BLaER1 treated with 17β-estradiol and CSF1 and Interleukin-3, amounts not matched to agents 10 nM and 100 nM (cell line): ENCODE measurements around the gene ENSA.
"Not testable (repeated sequence)": the region's sequence is repeated elsewhere in the genome, so short reads cannot be mapped to it uniquely, and the experiment has no call there.

Experiments used
- H3K27ac ChIP-seq, 11 experiments: shearing (Covaris generic); formaldehyde crosslinking; 2 replicates each; pipeline ENCODE4 v1.8.1; 2022
- H3K27me3 ChIP-seq, 11 experiments: shearing (Covaris generic); formaldehyde crosslinking; 2 replicates each; pipeline ENCODE4 v1.8.1; 2022
- H3K36me3 ChIP-seq, 11 experiments: shearing (Covaris generic); formaldehyde crosslinking; 2 replicates each; pipeline ENCODE4 v1.8.1; 2022
- H3K4me1 ChIP-seq, 10 experiments: shearing (Covaris generic); formaldehyde crosslinking; 2 replicates each; pipeline ENCODE4 v1.8.1; 2022
- H3K4me2 ChIP-seq, 11 experiments: shearing (Covaris generic); formaldehyde crosslinking; 2 replicates each; pipeline ENCODE4 v1.8.1; 2022
- H3K4me3 ChIP-seq, 10 experiments: shearing (Covaris generic); formaldehyde crosslinking; 2 replicates each; pipeline ENCODE4 v1.8.1; 2022
- H3K9ac ChIP-seq, 11 experiments: shearing (Covaris generic); formaldehyde crosslinking; 2 replicates each; pipeline ENCODE4 v1.8.1; 2022
- H3K9me3 ChIP-seq, 11 experiments: shearing (Covaris generic); formaldehyde crosslinking; replicated peaks in 1 of 11; 2 replicates each; pipeline ENCODE4 v1.8.1; 2022
- H4K20me1 ChIP-seq, 11 experiments: shearing (Covaris generic); formaldehyde crosslinking; 2 replicates each; pipeline ENCODE4 v1.8.1; 2022
- Cebpa-rat ChIP-seq, 11 experiments: shearing (Covaris generic); IDR thresholded peaks; 2 replicates each; pipeline ENCODE4 v1.8.1; 2022

The ENSA gene

GRCh38 chr1:150629115-150629928 is at the start of gene ENSA:
Gene ENSA, minus strand, starts transcription at chr1:150629612. Its CDS starts 142 bp downstream, at chr1:150629470.
- peaks cover 19 to 43% (median 23%) of the 10 kb centered on the region in 10 experiments for H3K4me1 ChIP-seq
- TF ChIP-seq Cebpa-rat (IDR thresholded peaks at IDR 0.05) = no peak
- H3K27ac ChIP-seq = peak within 1 kb of the TSS; percentile 84 to 94 (median 89)
- peaks cover 32 to 38% (median 35%) of the 10 kb centered on the region in 11 experiments for H3K36me3 ChIP-seq
- H3K4me3 ChIP-seq = peak within 1 kb of the TSS; percentile 69 to 89 (median 73)
- H4K20me1 ChIP-seq = peaks cover 0 to 17% (median 5%) of the 10 kb centered on the region in 11 experiments; a peak in 7 of 22 replicates
- H3K9ac ChIP-seq = peak within 1 kb of the TSS; percentile 82 to 93 (median 87)
- peak within 1 kb of the TSS; percentile 76 to 94 (median 89) for H3K4me2 ChIP-seq
- H3K9me3 ChIP-seq = no peaks in the 10 kb centered on the region
- no peaks in the 10 kb centered on the region for H3K27me3 ChIP-seq

DNA sequence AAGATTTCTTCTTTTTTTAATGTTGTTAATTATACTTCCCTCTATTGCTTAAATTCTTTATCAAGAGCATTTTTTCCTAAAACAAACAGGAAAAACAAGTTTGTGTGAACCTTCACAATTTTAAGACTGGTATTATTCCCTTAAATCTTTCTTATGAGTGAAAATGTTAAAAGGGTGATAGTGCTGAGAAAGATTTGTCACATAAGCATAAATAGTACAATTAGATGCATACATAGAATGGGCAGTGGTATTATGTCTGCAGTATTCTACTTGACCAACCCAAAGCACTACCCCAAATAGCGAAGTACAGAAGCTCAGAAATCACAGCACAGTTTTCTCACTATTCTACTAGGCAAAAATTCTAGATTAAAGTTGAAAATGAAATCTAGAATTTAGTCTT is 49.6 kb upstream of the ENSA start:
- Histone ChIP-seq H3K36me3 (peaks cover 28 to 70% (median 42%) of the 10 kb centered on the region in 11 experiments), H3K4me3 (no peak overlapping the region), H3K4me1 (no peaks in the 10 kb centered on the region), H3K9me3 (no peaks in the 10 kb centered on the region), H3K27ac (no peak overlapping the region), H3K27me3 (no peaks in the 10 kb centered on the region), H4K20me1 (no peaks in the 10 kb centered on the region; a peak in 1 of 22 replicates), H3K9ac (no peak overlapping the region), H3K4me2 (no peak overlapping the region)
- no peak for TF ChIP-seq Cebpa-rat (IDR thresholded peaks at IDR 0.05)

DNA sequence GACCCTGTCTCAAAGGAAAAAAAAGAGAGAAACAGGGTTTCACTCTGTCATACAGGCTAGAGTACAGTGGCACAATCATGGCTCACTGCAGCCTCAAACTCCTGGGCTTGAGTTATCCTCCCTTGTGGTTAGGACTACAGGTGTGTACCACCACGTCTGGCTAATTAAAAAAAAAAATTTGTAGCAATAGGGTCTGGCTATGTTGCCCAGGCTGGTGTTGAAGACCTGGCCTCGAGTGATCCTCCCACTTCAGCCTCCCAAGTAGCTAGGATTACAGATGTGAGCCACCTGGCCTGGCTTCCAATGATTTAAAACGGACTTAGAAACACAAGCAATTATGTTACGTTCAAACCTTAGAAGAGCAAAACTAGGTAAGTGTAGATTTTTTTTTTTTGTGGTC is 45.5 kb upstream of the ENSA start:
- H3K4me2 ChIP-seq = no peak overlapping the region
- no peak overlapping the region for H3K4me3 ChIP-seq
- TF ChIP-seq Cebpa-rat (IDR thresholded peaks at IDR 0.05) = no peak
- no peaks in the 10 kb centered on the region for H3K4me1 ChIP-seq
- no peaks in the 10 kb centered on the region for H3K9me3 ChIP-seq
- no peak overlapping the region for H3K27ac ChIP-seq
- H3K36me3 ChIP-seq = peaks cover 9 to 56% (median 29%) of the 10 kb centered on the region in 11 experiments; a peak in 20 of 22 replicates
- no peaks in the 10 kb centered on the region; a peak in 1 of 22 replicates for H4K20me1 ChIP-seq
- no peaks in the 10 kb centered on the region for H3K27me3 ChIP-seq
- H3K9ac ChIP-seq = no peak overlapping the region

DNA sequence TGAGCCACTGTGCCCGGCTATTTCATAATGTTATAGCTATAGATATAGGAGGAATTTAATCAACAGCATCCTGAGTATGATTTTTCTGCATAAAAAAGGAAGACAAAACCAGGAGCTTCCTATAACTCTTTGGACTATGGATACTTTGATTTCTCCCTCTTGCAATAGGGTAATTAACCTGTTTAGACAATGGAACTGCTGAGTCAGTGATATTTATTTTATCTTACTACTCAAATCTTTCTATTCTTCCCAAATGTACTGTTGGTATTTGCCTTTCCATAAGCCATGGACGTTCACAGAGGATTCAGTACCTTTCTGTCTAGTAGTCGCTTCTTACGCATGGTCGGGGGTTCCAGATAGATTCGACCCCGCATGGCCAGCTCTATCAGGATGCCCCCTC is 33.9 kb upstream of the ENSA start:
- H3K4me1 ChIP-seq = no peaks in the 10 kb centered on the region
- peaks cover 42 to 80% (median 57%) of the 10 kb centered on the region in 11 experiments for H3K36me3 ChIP-seq
- no peak overlapping the region for H3K27ac ChIP-seq
- TF ChIP-seq Cebpa-rat (IDR thresholded peaks at IDR 0.05) = no peak
- H3K27me3 ChIP-seq = no peaks in the 10 kb centered on the region
- H3K9ac ChIP-seq = no peak overlapping the region
- H4K20me1 ChIP-seq = no peaks in the 10 kb centered on the region
- no peaks in the 10 kb centered on the region for H3K9me3 ChIP-seq
- no peak overlapping the region for H3K4me3 ChIP-seq
- H3K4me2 ChIP-seq = no peak overlapping the region

GRCh38 chr1:150662811-150663210 is 33.4 kb upstream of the ENSA start:
- Histone ChIP-seq H3K27me3 (no peaks in the 10 kb centered on the region), H3K27ac (no peak overlapping the region), H3K4me1 (no peaks in the 10 kb centered on the region), H3K9me3 (no peaks in the 10 kb centered on the region), H3K4me2 (no peak overlapping the region), H3K9ac (no peak overlapping the region), H4K20me1 (no peaks in the 10 kb centered on the region), H3K36me3 (peaks cover 37 to 80% (median 61%) of the 10 kb centered on the region in 11 experiments), H3K4me3 (no peak overlapping the region)
- TF ChIP-seq Cebpa-rat (IDR thresholded peaks at IDR 0.05) = no peak

GRCh38 chr1:150661156-150661555 is 31.7 kb upstream of the ENSA start:
- no peak for TF ChIP-seq Cebpa-rat (IDR thresholded peaks at IDR 0.05)
- Histone ChIP-seq H3K9me3 (no peaks in the 10 kb centered on the region), H3K4me2 (no peak overlapping the region), H4K20me1 (no peaks in the 10 kb centered on the region), H3K36me3 (peaks cover 36 to 80% (median 71%) of the 10 kb centered on the region in 11 experiments), H3K27me3 (no peaks in the 10 kb centered on the region), H3K9ac (no peak overlapping the region), H3K4me1 (no peaks in the 10 kb centered on the region), H3K27ac (no peak overlapping the region), H3K4me3 (no peak overlapping the region)

- H3K4me3 ChIP-seq = no peak overlapping the region
- H3K9me3 ChIP-seq = no peaks in the 10 kb centered on the region
- no peak overlapping the region for H3K9ac ChIP-seq
- H4K20me1 ChIP-seq = no peaks in the 10 kb centered on the region
- no peak overlapping the region for H3K27ac ChIP-seq
- H3K27me3 ChIP-seq = no peaks in the 10 kb centered on the region
- H3K4me1 ChIP-seq = no peaks in the 10 kb centered on the region
- TF ChIP-seq Cebpa-rat (IDR thresholded peaks at IDR 0.05) = no peak
- no peak overlapping the region for H3K4me2 ChIP-seq
- peaks cover 36 to 83% (median 72%) of the 10 kb centered on the region in 11 experiments for H3K36me3 ChIP-seq
Observed at GRCh38 chr1:150660584-150660983, 31.2 kb upstream of the ENSA start.

- H3K4me2 ChIP-seq, H3K27ac ChIP-seq, H3K9me3 ChIP-seq, H3K4me3 ChIP-seq, H4K20me1 ChIP-seq, H3K27me3 ChIP-seq, H3K4me1 ChIP-seq, H3K9ac ChIP-seq: not testable (repeated sequence)
- peaks cover 26 to 73% (median 54%) of the 10 kb centered on the region in 11 experiments for H3K36me3 ChIP-seq
Observed at GRCh38 chr1:150657064-150657463, 27.7 kb upstream of the ENSA start.

- not testable (repeated sequence) for H3K9ac ChIP-seq, H3K4me3 ChIP-seq, H3K4me2 ChIP-seq, H3K9me3 ChIP-seq, H3K27ac ChIP-seq, H4K20me1 ChIP-seq, H3K27me3 ChIP-seq, H3K4me1 ChIP-seq
- H3K36me3 ChIP-seq = peaks cover 25 to 68% (median 44%) of the 10 kb centered on the region in 11 experiments
Observed at GRCh38 chr1:150654635-150655034, 25.2 kb upstream of the ENSA start.

DNA sequence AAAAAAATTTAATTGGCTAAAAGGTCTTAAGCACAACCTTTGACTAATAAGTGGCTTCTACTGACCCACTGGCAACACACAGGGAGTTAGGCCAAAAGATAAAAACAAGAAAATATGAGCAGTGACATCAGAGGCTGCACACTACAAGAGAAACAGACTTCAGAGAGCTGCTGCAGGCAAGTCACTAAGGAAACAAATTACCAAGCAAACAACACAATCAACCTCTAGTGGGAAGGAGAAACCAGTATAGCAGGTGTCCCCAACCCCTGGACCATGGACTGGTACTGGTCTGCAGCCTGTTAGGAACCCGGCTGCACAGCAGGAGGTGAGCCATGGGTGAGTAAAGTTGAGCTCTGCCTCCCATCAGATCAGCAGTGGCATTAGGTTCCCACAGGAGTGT is 20.8 kb upstream of the ENSA start:
- Histone ChIP-seq H3K27me3 (no peaks in the 10 kb centered on the region), H3K4me2 (no peak overlapping the region), H3K4me1 (no peaks in the 10 kb centered on the region), H3K4me3 (no peak overlapping the region), H3K9ac (no peak overlapping the region), H3K9me3 (no peaks in the 10 kb centered on the region), H3K36me3 (peaks cover 53 to 74% (median 63%) of the 10 kb centered on the region in 11 experiments), H3K27ac (no peak overlapping the region), H4K20me1 (no peaks in the 10 kb centered on the region)
- no peak for TF ChIP-seq Cebpa-rat (IDR thresholded peaks at IDR 0.05)
